HG03045 (cell line): Measurements from ENCODE around the gene SLC1A3.

Source experiments
- ATAC-seq: cut with Tn5 transposase; IDR thresholded peaks from one replicate; pipeline ENCODE4 v1.9.1; 2021; ENCODE audit warnings: mild to moderate bottlenecking, moderate library complexity; ENCODE audit not compliant: unreplicated experiment

SLC1A3 gene

DNA sequence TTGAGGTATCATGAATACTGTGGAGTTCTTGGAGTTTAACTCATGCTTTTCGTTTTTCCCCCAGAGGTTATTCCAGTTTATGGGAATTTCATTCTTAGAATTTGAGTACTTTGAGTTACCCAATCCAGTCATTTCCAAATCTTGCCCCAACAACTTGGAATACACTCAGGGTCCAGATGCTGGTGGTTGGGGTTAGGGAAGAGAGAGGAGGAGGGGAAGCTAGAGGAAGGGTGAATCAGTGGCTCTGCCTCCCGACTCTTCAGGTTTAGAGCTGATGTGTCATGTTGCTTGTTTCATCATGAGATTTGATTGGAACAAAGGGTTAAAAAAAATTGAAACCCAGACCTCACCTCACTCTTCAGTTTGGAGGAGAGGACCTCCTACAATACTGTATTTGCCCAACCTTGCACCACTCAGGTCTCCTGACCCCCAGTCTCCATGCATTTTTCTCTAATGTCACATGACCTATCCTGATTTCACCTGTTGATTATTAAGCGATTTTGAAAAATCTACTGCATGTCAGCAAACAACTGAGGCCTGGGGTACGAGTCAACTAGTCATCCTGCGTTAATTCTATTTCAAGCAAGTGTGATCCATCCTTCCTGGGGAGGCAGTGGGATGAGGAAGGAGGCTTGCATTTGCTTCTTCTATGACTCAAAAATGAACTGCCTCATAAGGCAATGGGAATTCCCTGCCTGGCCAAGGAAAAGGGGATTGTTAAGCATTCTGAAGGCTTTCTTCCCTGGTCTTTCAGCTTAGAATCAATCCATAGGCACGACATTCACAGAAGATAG is 6.2 kb upstream of the SLC1A3 start:
- no peak for ATAC-seq

GRCh38 chr5:36600917-36601527 is 5.4 kb upstream of the SLC1A3 start:
- ATAC-seq: no peak

- no peak for ATAC-seq
These were observed 3.6 kb upstream of the SLC1A3 start for GRCh38 chr5:36602704-36603321.

DNA sequence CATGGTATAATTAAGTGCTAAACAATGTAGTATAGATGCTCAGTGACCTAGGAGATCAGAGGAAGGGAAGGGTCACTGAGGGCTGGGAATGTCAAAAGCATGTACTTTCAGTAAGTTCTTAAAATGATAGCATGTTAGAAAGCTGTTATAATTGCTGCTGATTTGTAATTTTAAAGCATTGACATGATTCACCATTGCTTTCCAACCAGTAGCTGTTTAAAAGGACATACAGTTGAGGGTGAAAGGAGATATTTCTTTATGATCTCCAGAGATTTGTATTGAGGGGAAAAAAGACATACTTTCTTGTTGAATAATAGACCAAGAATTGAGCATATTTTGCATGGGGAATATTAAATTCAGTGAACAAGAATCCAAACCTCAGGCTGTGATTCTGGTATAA is 1.2 kb upstream of the SLC1A3 start:
- ATAC-seq: no peak

GRCh38 chr5:36606036-36606427 is 374 bp upstream of the SLC1A3 start:
- ATAC-seq: peak; percentile 12

- ATAC-seq: no peak
These were observed 737 bp downstream of the SLC1A3 start for GRCh38 chr5:36607114-36607571.

DNA sequence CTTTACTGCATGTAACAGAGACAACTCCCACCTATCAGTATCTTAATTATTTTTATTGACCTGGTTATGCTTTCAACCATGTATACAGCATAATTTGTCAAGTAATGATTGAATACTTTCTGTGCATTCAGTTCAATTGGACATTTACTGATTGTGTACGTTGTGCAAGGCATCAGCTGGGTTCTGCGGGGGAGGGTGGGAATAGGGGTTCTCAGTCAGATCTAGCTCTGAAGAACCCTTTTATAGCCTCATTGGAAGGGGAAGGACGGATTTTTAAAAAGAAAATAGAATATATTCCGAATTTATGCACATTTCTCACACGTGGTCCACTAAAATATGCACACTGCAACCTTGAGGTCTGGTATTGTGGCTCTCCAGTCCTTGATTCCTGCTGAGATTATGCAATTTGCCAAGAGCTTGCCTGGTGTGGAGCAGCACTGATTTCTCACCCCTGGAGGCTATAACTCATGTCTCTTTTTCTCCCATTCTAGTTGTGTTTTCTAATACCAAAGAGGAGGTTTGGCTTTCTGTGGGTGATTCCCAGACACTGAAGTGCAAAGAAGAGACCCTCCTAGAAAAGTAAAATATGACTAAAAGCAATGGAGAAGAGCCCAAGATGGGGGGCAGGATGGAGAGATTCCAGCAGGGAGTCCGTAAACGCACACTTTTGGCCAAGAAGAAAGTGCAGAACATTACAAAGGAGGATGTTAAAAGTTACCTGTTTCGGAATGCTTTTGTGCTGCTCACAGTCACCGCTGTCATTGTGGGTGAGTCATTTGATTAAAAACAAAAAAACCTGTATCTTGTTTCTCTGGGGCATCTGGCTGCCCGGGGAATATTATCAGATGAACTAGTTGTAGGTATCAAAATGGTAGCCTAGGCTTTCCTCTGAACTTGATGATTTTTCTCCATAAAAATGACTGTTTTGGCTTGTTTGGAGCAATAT is 1.7 kb downstream of the SLC1A3 start:
- no peak for ATAC-seq

- ATAC-seq: no peak
These were observed 4.2 kb downstream of the SLC1A3 start for GRCh38 chr5:36610621-36611020.

- ATAC-seq: no peak
These were observed 5.3 kb downstream of the SLC1A3 start for GRCh38 chr5:36611520-36612274.

- no peak for ATAC-seq
These were observed 6.8 kb downstream of the SLC1A3 start for GRCh38 chr5:36613241-36613640.

GRCh38 chr5:36613771-36614656 is 7.6 kb downstream of the SLC1A3 start:
- ATAC-seq: no peak

DNA sequence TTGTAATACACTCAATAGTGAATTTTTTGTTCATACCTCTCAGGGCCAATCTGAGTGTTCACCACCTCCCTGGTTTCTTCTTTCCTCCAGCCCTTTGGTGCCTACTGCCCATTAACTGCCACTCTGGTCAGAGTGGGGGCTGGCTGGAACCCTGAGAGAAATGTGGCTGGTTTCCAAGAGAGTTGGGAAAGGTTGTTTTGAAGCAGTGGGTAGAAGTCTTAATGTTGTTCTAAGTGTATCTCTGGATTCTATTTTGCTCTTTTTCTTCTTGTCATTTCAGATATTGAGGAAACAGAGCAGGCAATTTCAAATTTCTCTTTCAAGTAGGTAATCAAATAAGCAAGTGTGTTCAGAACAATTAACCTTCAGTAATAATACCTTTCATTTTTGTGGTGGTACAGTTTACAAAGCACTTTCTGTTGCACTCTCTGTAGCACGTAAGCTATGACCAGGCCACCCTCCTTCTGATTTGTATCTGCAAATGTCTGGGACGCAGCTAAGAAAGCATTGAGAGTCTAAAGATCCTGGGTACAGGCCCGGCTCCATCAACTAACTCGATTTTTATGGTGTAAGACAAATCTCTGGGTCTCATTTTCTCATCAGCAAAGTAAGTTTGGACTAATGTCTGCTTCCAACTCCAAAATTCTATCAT is 8.4 kb downstream of the SLC1A3 start:
- no peak for ATAC-seq

GRCh38 chr5:36619012-36619635 is 12.7 kb downstream of the SLC1A3 start:
- ATAC-seq: no peak

GRCh38 chr5:36621985-36622384 is 15.6 kb downstream of the SLC1A3 start:
- ATAC-seq: no peak

DNA sequence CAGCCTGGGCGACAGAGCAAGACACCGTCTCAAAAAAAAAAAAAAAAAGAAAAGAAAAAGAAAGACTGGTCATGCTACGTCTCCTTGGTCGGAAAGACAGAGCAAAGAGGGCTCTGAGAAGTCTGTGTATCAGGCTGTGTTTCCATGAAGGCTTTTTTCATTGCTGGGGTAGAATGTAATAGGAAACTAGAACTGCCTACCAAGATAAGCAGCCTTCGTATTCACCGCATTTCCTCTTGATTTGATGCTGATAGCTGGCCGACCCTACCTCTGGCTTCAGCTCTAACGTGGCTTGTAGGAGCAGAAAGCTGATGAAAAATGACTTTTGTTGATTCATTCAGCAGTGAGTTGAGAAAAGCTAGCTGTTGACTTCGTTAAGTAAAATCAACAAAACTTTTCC is 17.4 kb downstream of the SLC1A3 start:
- ATAC-seq: no peak

DNA sequence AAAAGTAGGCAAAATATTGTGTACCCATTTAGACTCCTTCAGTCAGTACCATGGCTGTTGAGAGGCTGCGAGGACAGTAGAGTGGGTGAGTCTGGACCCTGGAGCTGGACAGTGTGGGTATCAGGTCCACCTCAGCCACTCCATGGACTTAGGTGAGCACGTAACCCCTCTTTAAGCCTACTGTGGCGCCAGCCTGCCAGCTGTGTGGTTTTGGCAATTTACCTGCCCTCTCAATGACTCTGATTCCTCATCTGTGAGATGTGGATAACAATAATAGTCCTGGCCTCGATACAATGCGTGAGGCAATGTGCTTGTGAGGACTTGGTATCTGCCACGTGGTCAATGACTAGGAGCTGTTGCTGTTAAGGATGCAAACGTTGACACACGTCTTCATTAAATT is 17.9 kb downstream of the SLC1A3 start:
- no peak for ATAC-seq

DNA sequence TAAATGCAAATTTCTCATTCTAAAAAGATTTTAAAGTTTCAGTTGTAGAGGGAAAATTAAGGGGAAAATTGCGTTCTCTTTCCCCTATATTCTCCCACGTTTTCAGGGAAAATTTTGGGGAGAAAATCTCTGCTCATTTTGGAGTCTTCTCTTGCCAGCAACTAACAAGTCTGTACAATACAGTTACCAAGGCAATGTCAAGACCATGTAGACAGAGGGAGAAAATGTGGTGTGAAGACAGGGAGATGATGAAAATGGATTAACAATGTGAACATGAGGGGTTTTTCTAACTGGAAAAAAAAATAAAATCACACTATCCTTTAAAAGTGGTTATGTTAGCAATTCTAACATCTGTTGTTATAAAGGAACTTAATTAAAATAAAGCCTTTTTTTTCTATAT is 22.3 kb downstream of the SLC1A3 start:
- ATAC-seq: no peak

DNA sequence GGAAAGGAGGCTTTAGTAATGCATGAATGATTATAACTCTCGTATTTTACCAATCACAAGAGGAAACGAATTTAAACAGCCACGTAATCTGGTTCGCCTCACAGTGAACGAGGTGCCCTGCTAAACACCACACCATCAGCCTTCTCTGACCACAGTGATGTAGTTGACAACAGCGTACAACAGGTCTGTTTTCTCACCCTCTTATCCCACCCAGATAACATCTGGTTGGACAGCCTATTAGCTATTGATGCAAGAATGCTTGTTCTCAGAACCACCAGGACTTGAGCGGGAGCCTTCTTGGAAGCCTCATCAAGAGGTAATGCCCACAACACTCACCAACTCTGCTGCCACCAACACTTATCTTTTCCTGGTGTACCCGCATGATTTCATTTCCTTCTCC is 23.3 kb downstream of the SLC1A3 start:
- ATAC-seq: no peak
